ENCODE results near the gene IRX4.

DNA sequence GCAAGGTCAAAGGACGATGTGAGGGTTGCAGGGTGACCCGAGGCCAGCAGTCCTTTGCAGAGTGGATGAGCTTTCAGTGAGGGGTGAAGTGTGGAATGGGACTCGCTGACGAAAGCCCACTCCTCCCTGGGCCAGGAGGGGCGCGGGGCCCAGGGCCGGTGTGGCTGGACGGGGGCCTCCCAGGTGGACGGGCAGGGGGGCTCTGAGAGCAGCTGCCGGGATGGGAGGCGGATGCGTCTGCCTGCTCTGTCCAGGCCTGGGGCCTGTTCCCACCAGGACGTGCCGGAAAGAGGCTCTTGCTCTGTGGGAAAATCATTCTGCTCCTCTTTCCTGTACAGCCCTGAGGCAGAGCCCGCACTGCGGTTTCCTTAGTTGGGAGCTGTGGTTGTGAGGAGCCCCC is 24.3 kb downstream of the IRX4 start:
- TF ChIP-seq, protein P1, sequence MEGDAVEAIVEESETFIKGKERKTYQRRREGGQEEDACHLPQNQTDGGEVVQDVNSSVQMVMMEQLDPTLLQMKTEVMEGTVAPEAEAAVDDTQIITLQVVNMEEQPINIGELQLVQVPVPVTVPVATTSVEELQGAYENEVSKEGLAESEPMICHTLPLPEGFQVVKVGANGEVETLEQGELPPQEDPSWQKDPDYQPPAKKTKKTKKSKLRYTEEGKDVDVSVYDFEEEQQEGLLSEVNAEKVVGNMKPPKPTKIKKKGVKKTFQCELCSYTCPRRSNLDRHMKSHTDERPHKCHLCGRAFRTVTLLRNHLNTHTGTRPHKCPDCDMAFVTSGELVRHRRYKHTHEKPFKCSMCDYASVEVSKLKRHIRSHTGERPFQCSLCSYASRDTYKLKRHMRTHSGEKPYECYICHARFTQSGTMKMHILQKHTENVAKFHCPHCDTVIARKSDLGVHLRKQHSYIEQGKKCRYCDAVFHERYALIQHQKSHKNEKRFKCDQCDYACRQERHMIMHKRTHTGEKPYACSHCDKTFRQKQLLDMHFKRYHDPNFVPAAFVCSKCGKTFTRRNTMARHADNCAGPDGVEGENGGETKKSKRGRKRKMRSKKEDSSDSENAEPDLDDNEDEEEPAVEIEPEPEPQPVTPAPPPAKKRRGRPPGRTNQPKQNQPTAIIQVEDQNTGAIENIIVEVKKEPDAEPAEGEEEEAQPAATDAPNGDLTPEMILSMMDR (IDR thresholded peaks at IDR 0.05) = no peak
- TF ChIP-seq EP300 (IDR thresholded peaks at IDR 0.05) (no peak), POLR2A (IDR thresholded peaks at IDR 0.05) (no peak)

Measured in tibial nerve (tissue), 4 donors.